CD4-positive, alpha-beta T cell treated with Interleukin-4 for 1 hour (primary cell): ENCODE measurements around the gene ABI3.
"Not testable (repeated sequence)": the region's sequence is repeated elsewhere in the genome, so short reads cannot be mapped to it uniquely, and the experiment has no call there.

ENCODE experiments used
- DNase-seq, 2 donors: peaks; one replicate each; pipeline ENCODE4 v3.0.0-alpha.2; 2020 to 2022

Gene ABI3

GRCh38 chr17:49254066-49254465 is 43.6 kb downstream of the ABI3 start:
- no peak for DNase-seq

GRCh38 chr17:49255125-49255524 is 44.6 kb downstream of the ABI3 start:
- no peak for DNase-seq

- DNase-seq, result no peak
These were observed 47.9 kb downstream of the ABI3 start for GRCh38 chr17:49258394-49258793.

- no peak for DNase-seq
These were observed 49.1 kb downstream of the ABI3 start for GRCh38 chr17:49259663-49260010.

- DNase-seq, result peak; percentile 43 to 44
These were observed 49.7 kb downstream of the ABI3 start for GRCh38 chr17:49260011-49260816.

GRCh38 chr17:49260817-49261291 is 50.3 kb downstream of the ABI3 start:
- DNase-seq, result no peak

- not testable (repeated sequence) for DNase-seq
These were observed 51.0 kb downstream of the ABI3 start for GRCh38 chr17:49261540-49261939.

GRCh38 chr17:49266233-49266632 is 55.7 kb downstream of the ABI3 start:
- DNase-seq, result no peak

GRCh38 chr17:49267912-49268311 is 57.4 kb downstream of the ABI3 start:
- no peak for DNase-seq

- no peak for DNase-seq
These were observed 58.8 kb downstream of the ABI3 start for GRCh38 chr17:49269356-49269755.
